Omental fat pad (tissue), 4 donors: ENCODE measurements around the gene HSPG2. TPM values are rescaled to one million over a fixed set of nuclear protein-coding genes. Genes with fewer than 3 reads are reported as not detected.

Experiments used
- ATAC-seq: fragments of 150-250 bp; one replicate; pipeline ENCODE4 v1.9.1; 2016; ENCODE audit warnings: mild to moderate bottlenecking, moderate library complexity; ENCODE audit not compliant: low FRiP score
- DNase-seq: peaks from one replicate; pipeline ENCODE4 v3.0.0-alpha.2; 2019; ENCODE audit warnings: low spot score
- CTCF ChIP-seq, 3 donors: fragments of 450-650 bp; IDR thresholded peaks; one replicate each; pipeline ENCODE4 v1.5.1; 2016 to 2017; ENCODE audit warnings: antibody characterized with exemption in 3 of 3, mild to moderate bottlenecking in 3 of 3, moderate library complexity in 2 of 3
- total RNA-seq, 4 donors: library from RNA; depleted of rRNA; stranded (reverse); fragments of >200 nt; gene quantifications; one replicate each; pipeline ENCODE4 v1.1.0, GENCODE V29; 2016

The HSPG2 gene
- total RNA-seq, 4 donors from 2014 or later = 66.0 to 496 (median 198) TPM

- TF ChIP-seq CTCF (IDR thresholded peaks at IDR 0.05) = no peak
- ATAC-seq = no peak
- DNase-seq = no peak
These were observed 29.3 kb upstream of the HSPG2 start for GRCh38 chr1:21966247-21967000.

- DNase-seq (peak; percentile 89), ATAC-seq (peak; percentile 78)
- TF ChIP-seq CTCF (IDR thresholded peaks at IDR 0.05) = peak in 1 of 3 donors; percentile 52
These were observed 26.5 kb upstream of the HSPG2 start for GRCh38 chr1:21963477-21964217.

- DNase-seq = no peak
- TF ChIP-seq CTCF (IDR thresholded peaks at IDR 0.05) = no peak
- no peak for ATAC-seq
These were observed 24.7 kb upstream of the HSPG2 start for GRCh38 chr1:21961799-21962198.

GRCh38 chr1:21961337-21961736 is 24.2 kb upstream of the HSPG2 start:
- ATAC-seq = no peak
- no peak for TF ChIP-seq CTCF (IDR thresholded peaks at IDR 0.05)
- no peak for DNase-seq

GRCh38 chr1:21956720-21957552 is 19.8 kb upstream of the HSPG2 start:
- no peak for TF ChIP-seq CTCF (IDR thresholded peaks at IDR 0.05)
- ATAC-seq = peak; percentile 87
- no peak for DNase-seq

GRCh38 chr1:21955501-21956281 is 18.6 kb upstream of the HSPG2 start:
- DNase-seq (no peak), ATAC-seq (no peak)
- TF ChIP-seq CTCF (IDR thresholded peaks at IDR 0.05) = no peak
